Endothelial cell (in vitro differentiated cells): ENCODE measurements around the gene SPOCK1. TPM values are rescaled to one million over a fixed set of nuclear protein-coding genes. Genes with fewer than 3 reads are reported as not detected.

Experiments
- DNase-seq: peaks from one replicate; pipeline ENCODE4 v3.0.0; 2021; ENCODE audit warnings: low spot score
- H3K27ac Mint-ChIP-seq: one replicate; pipeline ENCODE4 v1.8.0; 2021; ENCODE audit warnings: mixed read lengths, inconsistent platforms; ENCODE audit not compliant: unreplicated experiment
- H3K27me3 Mint-ChIP-seq: one replicate; pipeline ENCODE4 v1.8.0; 2021; ENCODE audit warnings: mild to moderate bottlenecking, moderate library complexity, mixed read lengths, inconsistent platforms; ENCODE audit not compliant: unreplicated experiment
- H3K36me3 Mint-ChIP-seq: one replicate; pipeline ENCODE4 v1.8.0; 2021; ENCODE audit warnings: mild to moderate bottlenecking, low read depth, mixed read lengths, inconsistent platforms; ENCODE audit not compliant: unreplicated experiment
- H3K4me1 Mint-ChIP-seq: one replicate; pipeline ENCODE4 v1.8.0; 2021; ENCODE audit warnings: mild to moderate bottlenecking, mixed read lengths, inconsistent platforms; ENCODE audit not compliant: unreplicated experiment
- H3K4me3 Mint-ChIP-seq: one replicate; pipeline ENCODE4 v1.8.0; 2021; ENCODE audit warnings: mild to moderate bottlenecking, mixed read lengths, inconsistent platforms; ENCODE audit not compliant: unreplicated experiment
- H3K9me3 Mint-ChIP-seq: one replicate; pipeline ENCODE4 v1.8.0; 2021; ENCODE audit warnings: mixed read lengths, inconsistent platforms; ENCODE audit not compliant: unreplicated experiment
- CTCF ChIP-seq: fragments of 200-600 bp; sonication (generic); IDR thresholded peaks from one replicate; pipeline ENCODE4 v1.5.0; 2021; ENCODE audit warnings: antibody characterized with exemption; ENCODE audit not compliant: unreplicated experiment
- total RNA-seq: library from RNA; stranded (reverse); fragmentation: NEBNext Ultra II Directional; extraction: Animal tissue kit (Norgen Biotek cat#: 25700); gene quantifications from one replicate; pipeline ENCODE4 v1.2.1, GENCODE V29; 2021; ENCODE audit not compliant: unreplicated experiment

SPOCK1 gene
- total RNA-seq, 1 donor from 2014 or later = 8.7 TPM

DNA sequence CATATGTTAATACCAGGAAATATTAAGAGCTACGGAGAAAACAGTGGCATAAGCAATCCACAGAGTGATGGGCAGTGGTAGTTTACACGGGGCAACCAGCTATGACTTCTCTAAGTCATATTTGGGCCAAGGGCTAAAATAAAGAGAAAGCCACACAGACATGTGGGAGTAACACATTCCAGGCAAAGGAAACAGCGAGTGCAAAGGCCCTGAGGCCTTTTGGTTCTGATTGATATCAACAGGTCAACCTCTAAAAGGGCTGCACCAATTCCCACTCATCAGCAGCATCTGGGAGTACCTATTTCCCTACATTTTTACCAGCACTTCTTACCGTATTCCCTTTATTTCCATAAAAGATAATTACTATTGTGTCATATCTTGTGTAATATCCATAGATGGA is 173.4 kb downstream of the SPOCK1 start:
- no peaks in the 10 kb centered on the region for H3K9me3 Mint-ChIP-seq
- no peak for TF ChIP-seq CTCF
- H3K36me3 Mint-ChIP-seq = no peaks in the 10 kb centered on the region
- peaks cover 6% of the 10 kb centered on the region for H3K4me1 Mint-ChIP-seq
- DNase-seq = no peak
- H3K27me3 Mint-ChIP-seq = no peaks in the 10 kb centered on the region
- H3K27ac Mint-ChIP-seq = no peak overlapping the region
- H3K4me3 Mint-ChIP-seq = no peak overlapping the region

GRCh38 chr5:137320056-137321045 is 178.8 kb downstream of the SPOCK1 start:
- no peak overlapping the region for H3K27ac Mint-ChIP-seq
- peak; percentile 61 for DNase-seq
- H3K4me3 Mint-ChIP-seq = no peak overlapping the region
- H3K4me1 Mint-ChIP-seq = peaks cover 4% of the 10 kb centered on the region
- peak; percentile 86 for TF ChIP-seq CTCF
- H3K27me3 Mint-ChIP-seq = no peaks in the 10 kb centered on the region
- H3K36me3 Mint-ChIP-seq = no peaks in the 10 kb centered on the region
- H3K9me3 Mint-ChIP-seq = no peaks in the 10 kb centered on the region

DNA sequence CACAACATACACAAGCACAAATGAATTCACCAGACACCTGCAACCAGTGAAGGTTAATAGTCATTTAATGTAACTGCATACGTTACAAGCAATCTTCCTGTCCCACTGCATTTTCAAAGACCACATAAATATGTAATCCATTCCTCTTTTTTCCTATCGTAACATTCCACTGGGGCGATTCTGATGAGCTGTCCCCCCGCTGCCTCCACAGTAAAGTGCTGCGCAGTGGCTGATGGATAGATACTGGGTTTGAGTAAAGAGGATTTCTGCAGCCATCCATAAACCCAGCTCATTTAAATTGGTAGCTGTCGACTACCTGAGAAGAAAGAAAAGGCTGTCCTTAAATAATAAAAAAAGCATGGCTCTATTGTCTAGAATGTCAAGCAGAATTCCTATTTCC is 181.1 kb downstream of the SPOCK1 start:
- Mint-ChIP-seq H3K9me3 (no peaks in the 10 kb centered on the region), H3K27me3 (peaks cover 2% of the 10 kb centered on the region), H3K4me3 (no peak overlapping the region), H3K27ac (no peak overlapping the region), H3K4me1 (peaks cover 4% of the 10 kb centered on the region), H3K36me3 (no peaks in the 10 kb centered on the region)
- no peak for DNase-seq
- no peak for TF ChIP-seq CTCF

DNA sequence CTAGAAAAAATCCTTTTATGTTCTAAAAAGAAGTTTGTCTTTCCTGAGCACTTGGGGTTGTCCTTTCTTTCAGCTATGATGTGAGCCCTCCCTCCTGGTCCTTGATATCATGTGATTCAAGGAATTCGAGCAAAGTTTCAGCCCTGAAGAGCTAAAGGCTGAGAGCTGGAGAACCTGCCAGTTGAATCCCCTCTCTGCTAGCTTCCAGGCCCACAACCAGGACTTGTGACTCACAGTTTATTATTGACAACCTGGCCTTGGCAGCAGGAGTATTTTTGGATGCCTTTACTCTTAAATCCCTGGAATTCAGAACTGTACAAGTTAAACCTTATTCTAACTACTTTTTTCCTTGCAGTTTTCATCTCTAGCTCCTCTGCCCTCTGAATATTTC is 182.8 kb downstream of the SPOCK1 start:
- H3K4me3 Mint-ChIP-seq = no peak overlapping the region
- H3K36me3 Mint-ChIP-seq = no peaks in the 10 kb centered on the region
- peaks cover 2% of the 10 kb centered on the region for H3K27me3 Mint-ChIP-seq
- no peak for DNase-seq
- TF ChIP-seq CTCF = no peak
- H3K9me3 Mint-ChIP-seq = no peaks in the 10 kb centered on the region
- H3K27ac Mint-ChIP-seq = no peak overlapping the region
- H3K4me1 Mint-ChIP-seq = peaks cover 4% of the 10 kb centered on the region
